Stimulated activated CD4-positive, alpha-beta T cell treated with anti-CD3 and anti-CD28 coated beads, Interleukin-4, amount 100 ng/mL, for 48 hours (primary cell): ENCODE measurements around the gene PRDM16.

Source experiments
- DNase-seq, 2 donors: peaks; one replicate each; pipeline ENCODE4 v3.0.0-alpha.2; 2020; ENCODE audit warnings: low read depth in 2 of 2

Gene PRDM16

GRCh38 chr1:3429320-3429719, 360.3 kb downstream of the PRDM16 start:
- no peak for DNase-seq

- no peak for DNase-seq
Measured at GRCh38 chr1:3429766-3430165, 360.8 kb downstream of the PRDM16 start.

GRCh38 chr1:3430406-3430805, 361.4 kb downstream of the PRDM16 start:
- DNase-seq, result no peak

- no peak for DNase-seq
Measured at GRCh38 chr1:3430820-3431219, 361.8 kb downstream of the PRDM16 start.

DNA sequence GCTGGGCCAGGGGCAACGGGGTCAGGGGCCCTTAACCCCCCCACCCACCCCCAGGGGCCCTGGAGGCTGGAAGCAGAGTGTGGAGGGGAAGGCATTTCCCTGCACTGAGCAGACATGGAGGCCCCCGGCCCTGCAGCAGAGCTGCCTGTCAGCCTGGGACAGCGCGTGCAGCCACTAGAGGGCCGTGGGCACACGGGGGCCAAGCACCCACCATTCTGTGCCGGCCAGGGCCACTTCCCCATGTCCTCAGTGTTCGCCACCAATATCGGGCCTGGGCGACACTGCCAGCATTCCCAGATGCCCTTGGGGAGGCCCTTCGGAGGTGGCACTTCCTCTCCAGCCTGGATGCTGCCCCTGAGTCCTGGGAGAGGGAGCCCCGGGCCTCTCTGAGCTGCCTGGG, 362.3 kb downstream of the PRDM16 start:
- DNase-seq, result no peak

GRCh38 chr1:3431686-3432085, 362.7 kb downstream of the PRDM16 start:
- no peak for DNase-seq

- DNase-seq, result no peak
Measured at GRCh38 chr1:3432306-3432705, 363.3 kb downstream of the PRDM16 start.

GRCh38 chr1:3433076-3433475, 364.1 kb downstream of the PRDM16 start:
- DNase-seq, result no peak

GRCh38 chr1:3433596-3434320, 364.8 kb downstream of the PRDM16 start:
- DNase-seq, result no peak

DNA sequence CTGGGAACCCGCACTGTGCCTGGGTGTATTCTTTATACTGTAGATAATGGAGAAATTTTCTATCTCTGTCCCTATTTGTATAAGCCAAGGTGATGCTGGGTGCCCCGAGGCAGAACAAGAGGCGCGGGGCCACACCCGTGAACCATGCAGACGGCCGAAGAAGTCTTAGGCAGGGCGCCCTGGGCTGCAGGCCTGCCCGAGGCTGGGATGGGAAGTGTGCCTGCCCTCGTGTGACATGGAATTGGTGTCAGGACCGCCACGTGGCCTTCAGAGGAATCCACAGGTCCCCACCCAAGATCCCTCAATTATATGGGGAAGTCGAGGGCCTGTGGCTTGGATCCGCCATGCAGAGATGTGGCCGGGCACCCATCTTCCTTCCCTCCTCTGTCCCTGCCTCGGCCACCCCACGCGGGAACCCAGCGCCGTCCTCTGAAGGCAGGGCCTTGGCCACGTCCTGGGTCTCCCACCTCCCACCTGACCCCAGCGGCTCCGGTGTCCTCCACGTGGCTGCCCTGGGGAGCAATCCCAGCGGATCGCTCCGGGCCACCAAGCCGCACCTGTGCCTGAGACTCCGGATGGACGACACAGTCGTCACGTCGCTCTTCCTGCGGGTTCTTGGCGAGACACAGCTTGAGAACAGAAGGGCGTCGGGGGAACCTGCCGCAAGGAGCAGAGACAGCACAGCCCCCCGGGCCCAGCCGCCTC, 365.6 kb downstream of the PRDM16 start:
- no peak for DNase-seq

DNA sequence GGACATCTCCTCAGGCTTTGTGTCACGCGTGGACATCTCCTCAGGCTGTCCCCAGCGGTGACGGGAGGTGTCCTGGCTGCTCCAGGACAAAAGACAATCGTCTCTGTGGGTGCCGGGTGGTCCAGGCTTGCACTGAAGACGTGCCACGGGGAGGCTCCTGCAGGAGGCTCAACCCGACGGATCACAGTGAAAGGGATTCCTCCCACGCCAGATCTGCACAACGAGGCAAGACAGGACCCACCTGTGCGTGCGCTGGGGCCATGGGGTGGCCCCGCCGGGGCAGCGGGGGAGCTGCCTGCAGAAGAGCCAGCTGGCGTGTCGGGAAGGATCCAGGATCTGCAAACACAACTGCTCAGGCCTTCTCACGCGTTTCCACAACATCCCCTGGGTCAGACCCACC, 366.7 kb downstream of the PRDM16 start:
- DNase-seq, result no peak

DNA sequence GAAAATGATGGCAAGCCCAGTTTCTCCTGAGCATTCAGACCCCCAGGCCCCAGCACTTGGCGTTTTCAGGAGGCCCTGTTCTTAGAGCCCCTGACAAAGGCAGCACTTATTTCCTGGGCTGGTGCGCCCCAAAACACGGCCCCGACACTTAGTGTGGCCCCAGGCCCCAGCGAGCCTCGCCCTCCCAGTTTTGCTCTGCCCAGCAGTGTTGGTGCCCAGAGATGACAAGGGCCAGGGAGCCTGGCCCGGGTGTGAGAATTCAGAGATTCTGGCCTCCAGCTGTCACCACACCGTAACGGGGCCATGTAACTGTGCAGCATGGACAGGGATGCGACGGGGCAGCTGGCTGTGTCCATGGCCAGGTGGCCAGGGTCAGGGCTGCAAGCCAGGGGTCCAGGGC, 367.4 kb downstream of the PRDM16 start:
- DNase-seq, result no peak

DNA sequence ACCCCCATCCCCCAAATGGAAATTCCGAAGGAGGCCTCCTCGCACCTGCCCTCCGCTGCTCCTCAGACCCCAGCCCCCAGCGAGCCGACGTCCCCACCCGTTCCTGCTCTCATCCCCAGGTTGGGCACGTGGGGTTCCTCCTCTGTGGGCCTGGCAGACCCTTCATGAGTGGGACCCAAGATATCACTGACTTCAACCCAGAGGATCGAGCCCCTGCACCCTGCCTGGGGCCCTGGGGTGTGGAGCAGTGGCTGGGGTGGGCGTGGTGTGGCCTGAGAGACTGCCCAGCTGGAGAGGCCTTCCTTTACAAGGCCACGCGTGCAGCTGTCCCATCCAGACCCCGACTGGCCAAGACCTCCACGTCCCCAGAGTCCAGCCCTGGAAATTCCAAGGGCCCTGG, 367.9 kb downstream of the PRDM16 start:
- no peak for DNase-seq

DNA sequence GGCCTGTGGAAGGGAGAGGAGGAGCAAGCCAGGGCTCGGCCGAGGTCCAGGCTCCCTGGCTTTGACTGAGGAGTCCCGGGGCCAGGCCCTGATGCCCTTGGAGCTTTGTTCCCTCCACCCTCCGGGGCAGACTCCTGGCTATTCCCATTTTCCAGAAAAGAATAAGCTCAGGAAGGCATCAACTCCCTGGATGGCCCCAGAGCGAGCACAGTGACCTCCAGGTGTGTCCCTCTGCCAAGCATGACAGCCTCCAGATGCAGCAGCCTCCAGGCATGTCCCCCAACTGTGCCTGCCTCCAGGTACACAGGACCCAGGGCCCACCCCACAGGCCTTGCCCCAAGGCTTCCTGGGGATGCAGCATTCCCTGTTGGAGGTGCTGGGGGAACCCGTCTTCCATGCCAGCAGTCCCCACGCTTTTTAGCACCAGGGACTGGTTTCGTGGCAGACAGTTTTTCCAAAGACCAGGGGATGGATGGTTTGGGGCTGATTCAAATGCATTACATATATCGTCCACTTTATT, 369.7 kb downstream of the PRDM16 start:
- DNase-seq, result no peak

- no peak for DNase-seq
Measured at GRCh38 chr1:3439346-3440299, 370.6 kb downstream of the PRDM16 start.

DNA sequence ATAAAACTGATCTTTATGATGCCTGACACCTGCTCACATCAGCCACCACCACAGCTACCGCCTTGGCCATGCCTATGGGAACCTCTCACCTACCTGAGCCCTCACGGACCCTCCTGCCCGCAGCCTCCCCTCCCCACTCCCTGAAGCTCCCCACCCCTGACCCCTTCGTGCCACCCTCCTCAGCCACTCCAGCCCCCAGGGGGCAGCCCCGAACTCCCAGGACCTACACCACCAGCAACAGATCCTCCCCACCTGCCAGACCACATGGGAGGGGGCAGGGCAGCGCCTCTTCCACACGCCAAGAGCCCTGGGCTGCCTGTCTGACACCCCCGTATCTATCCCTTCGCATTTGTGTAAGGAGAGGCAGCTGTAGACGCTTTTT, 371.3 kb downstream of the PRDM16 start:
- DNase-seq, result no peak

DNA sequence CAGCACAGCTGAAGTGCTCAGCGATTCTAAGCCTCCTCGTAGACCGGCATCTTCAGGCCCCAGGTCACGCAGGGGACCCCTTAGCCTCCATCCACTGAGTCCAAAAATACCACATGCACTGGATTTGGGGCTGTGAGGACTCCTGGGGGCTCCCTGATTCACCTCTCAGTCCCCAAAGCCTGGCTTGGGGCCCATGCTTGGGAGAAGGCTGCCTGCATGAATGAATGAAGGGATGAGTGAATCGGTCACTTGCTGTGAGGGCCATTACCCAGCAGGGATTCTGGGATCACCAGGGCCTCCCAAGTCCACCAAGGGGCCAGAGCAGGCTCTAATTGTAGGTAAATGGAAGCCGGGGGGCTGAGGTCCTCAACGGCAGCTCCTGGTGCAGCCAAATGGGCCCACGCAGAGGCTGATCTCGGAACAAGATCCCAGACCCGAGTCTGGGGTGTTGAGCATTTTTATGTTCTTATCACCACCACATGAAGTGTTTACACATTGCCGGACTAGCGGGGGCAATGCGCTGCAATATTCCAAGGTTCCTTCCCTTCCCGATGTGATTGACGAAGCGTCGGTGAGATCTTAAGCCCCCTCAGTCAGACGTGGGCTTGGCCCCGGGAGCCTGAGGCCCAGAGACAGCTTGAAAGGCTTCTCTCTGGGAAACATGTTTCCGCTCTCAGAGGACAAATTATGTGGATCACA, 371.9 kb downstream of the PRDM16 start:
- no peak for DNase-seq

- no peak for DNase-seq
Measured at GRCh38 chr1:3441410-3441847, 372.4 kb downstream of the PRDM16 start.

DNA sequence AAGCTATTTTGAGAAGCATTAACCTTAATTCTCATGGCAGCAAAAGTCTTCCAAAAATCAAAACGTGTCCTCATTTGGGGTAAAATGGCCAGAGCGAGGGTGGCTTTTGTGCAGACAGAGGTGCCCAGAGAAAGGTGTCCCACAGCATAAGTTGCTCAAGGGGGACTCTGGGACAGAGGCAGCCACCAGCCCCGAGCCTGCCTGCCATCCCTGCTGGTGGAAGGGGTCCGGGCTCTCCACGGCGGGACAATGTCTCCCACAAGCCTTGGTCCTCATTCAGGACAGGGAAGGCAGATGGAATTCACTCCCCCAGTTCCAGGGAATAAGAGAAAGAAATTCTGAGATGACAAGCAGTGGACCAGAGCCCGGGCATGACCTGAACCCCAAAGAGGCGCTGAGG, 372.9 kb downstream of the PRDM16 start:
- DNase-seq, result no peak

GRCh38 chr1:3442331-3442730, 373.3 kb downstream of the PRDM16 start:
- no peak for DNase-seq

GRCh38 chr1:3442901-3443300, 373.9 kb downstream of the PRDM16 start:
- no peak for DNase-seq

DNA sequence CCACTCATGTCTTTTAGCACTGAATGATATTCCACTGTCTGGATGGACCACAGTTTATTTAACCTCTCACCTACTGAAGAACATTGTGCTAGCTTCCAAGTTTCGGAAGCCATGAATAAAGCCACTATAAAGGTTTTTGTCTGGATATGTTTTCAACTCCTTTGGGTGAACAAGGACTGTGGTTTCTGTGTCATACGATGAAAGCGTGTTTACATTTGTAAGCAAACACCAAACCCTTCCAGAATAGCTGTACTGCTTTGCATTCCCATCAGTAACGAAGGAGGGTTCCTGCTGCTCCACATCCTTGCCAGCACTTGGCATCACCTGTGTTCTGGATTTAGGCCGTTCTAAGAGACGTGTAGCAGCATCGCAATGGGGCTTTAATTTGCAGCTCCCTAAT, 374.8 kb downstream of the PRDM16 start:
- no peak for DNase-seq
